K562 (cell line): ENCODE measurements around the gene UFL1. TPM values are rescaled to one million over a fixed set of nuclear protein-coding genes. Genes with fewer than 3 reads are reported as not detected.

Experiments
- C11orf30 ChIP-seq: fragments of 450-650 bp; IDR thresholded peaks from 2 replicates; pipeline ENCODE4 v1.6.1; 2016; ENCODE audit warnings: low read depth, mild to moderate bottlenecking
- CBX8 ChIP-seq: fragments of 200-600 bp; sonication (generic); IDR thresholded peaks from 2 replicates; pipeline ENCODE4 v1.6.1; 2012; ENCODE audit warnings: borderline replicate concordance, mixed run types, low read depth, mild to moderate bottlenecking, moderate library complexity, mixed read lengths, low read length, control low read depth, inconsistent platforms; ENCODE audit not compliant: poor library complexity, severe bottlenecking; ENCODE audit errors: extremely low read depth
- EGR1 ChIP-seq: fragments of 450-650 bp; conservative IDR thresholded peaks from 2 replicates; pipeline ENCODE4 v1.6.1; 2017; ENCODE audit warnings: mild to moderate bottlenecking
- FIP1L1 ChIP-seq: fragments of 200-400 bp; formaldehyde crosslinking; IDR thresholded peaks from 2 replicates; pipeline ENCODE4 v1.6.1; 2018; ENCODE audit warnings: mild to moderate bottlenecking, low read depth, low read length; ENCODE audit not compliant: poor library complexity, severe bottlenecking
- FOXP4 ChIP-seq: sonication (generic); formaldehyde crosslinking; IDR thresholded peaks from 2 replicates; pipeline ENCODE4 v1.8.0; 2022; ENCODE audit warnings: mild to moderate bottlenecking, missing genetic modification reagents, borderline replicate concordance
- GTF2F1 ChIP-seq: IDR thresholded peaks from 2 replicates; pipeline ENCODE4 v1.6.1; 2011; ENCODE audit warnings: low read depth, low read length, improper control_type of control experiment
- MAZ ChIP-seq, 2 experiments: fragments of 450-650 bp in 1 of 2; sonication (generic) in 1 of 2; formaldehyde crosslinking; IDR thresholded peaks in 1 of 2; conservative IDR thresholded peaks in 1 of 2; 2 replicates each; pipeline versions ENCODE4 v1.4.0 to v1.5.0; 2020; ENCODE audit warnings: mild to moderate bottlenecking in 1 of 2, missing genetic modification reagents in 1 of 2
- NFIC ChIP-seq: fragments of 450-650 bp; IDR thresholded peaks from 2 replicates; pipeline ENCODE4 v1.6.1; 2017; ENCODE audit warnings: mild to moderate bottlenecking, inconsistent platforms
- POLR2B ChIP-seq: fragments of 450-650 bp; IDR thresholded peaks from 2 replicates; pipeline ENCODE4 v1.6.1; 2018; ENCODE audit warnings: low read depth; ENCODE audit not compliant: partially characterized antibody
- RBM34 ChIP-seq: fragments of 200-400 bp; formaldehyde crosslinking; IDR thresholded peaks from 2 replicates; pipeline ENCODE4 v1.6.1; 2018; ENCODE audit warnings: low read length, borderline replicate concordance; ENCODE audit not compliant: insufficient read depth
- YY1 ChIP-seq, 3 experiments: IDR thresholded peaks; 2 replicates each; pipeline ENCODE4 v1.6.1; 2011; ENCODE audit warnings: low read length in 2 of 3, mild to moderate bottlenecking in 2 of 3, moderate library complexity in 2 of 3, borderline replicate concordance in 1 of 3, control low read depth in 1 of 3, low read depth in 1 of 3; ENCODE audit not compliant: insufficient read depth in 3 of 3, insufficient replicate concordance in 2 of 3, control insufficient read depth in 1 of 3, insufficient read length in 1 of 3; ENCODE audit errors: extremely low read depth in 1 of 3
- ZBTB43 ChIP-seq: sonication (generic); formaldehyde crosslinking; IDR thresholded peaks from 2 replicates; pipeline ENCODE4 v1.8.0; 2023; ENCODE audit warnings: mild to moderate bottlenecking, missing genetic modification reagents
- ZFP30 ChIP-seq: fragments of 250-450 bp; sonication (Bioruptor Pico); IDR thresholded peaks from 2 replicates; pipeline ENCODE4 v1.8.0; 2022; ENCODE audit warnings: moderate library complexity, mild to moderate bottlenecking, inconsistent platforms, borderline replicate concordance
- ZNF584 ChIP-seq: fragments of 200-800 bp; sonication (Bioruptor generic); IDR thresholded peaks from 2 replicates; pipeline ENCODE4 v1.6.1; 2016; ENCODE audit warnings: low read depth, mild to moderate bottlenecking, missing genetic modification characterization, missing compliant biosample characterization
- ZNF778 ChIP-seq: fragments of 450-650 bp; formaldehyde crosslinking; IDR thresholded peaks from 2 replicates; pipeline ENCODE4 v1.4.0; 2020; ENCODE audit warnings: mild to moderate bottlenecking, moderate library complexity
- polyA plus RNA-seq, 8 experiments: library from polyadenylated mRNA; depleted of rRNA in 4 of 8; stranded (reverse) in 5 of 8; unstranded in 3 of 8; fragments of >200 nt; fragmentation: Nextera tagmentation in 2 of 8; fragmentation: Illumina TruSeq in 1 of 8; extraction: Ambion mirVana in 2 of 8; extraction: Trizol in 1 of 8; gene quantifications; 2 replicates each; pipeline versions ENCODE4 v1.2.1 to v1.2.3, GENCODE V29; 2011 to 2014; ENCODE audit warnings: inconsistent platforms in 1 of 8, missing spikeins in 1 of 8
- total RNA-seq, 7 experiments: library from RNA; depleted of rRNA in 6 of 7; stranded (reverse); fragments of >200 nt in 6 of 7; fragmentation: Illumina TruSeq in 2 of 7; extraction: Trizol in 2 of 7; gene quantifications; 2 replicates each; pipeline versions ENCODE4 v1.2.1 to v1.2.3, GENCODE V29; 2011 to 2021; ENCODE audit warnings: low replicate concordance in 1 of 7
- TF ChIP-seq, protein P1 (sequence below): fragments of 250-450 bp; sonication (Bioruptor Pico); IDR thresholded peaks from 2 replicates; pipeline ENCODE4 v1.5.1; 2021; ENCODE audit warnings: mild to moderate bottlenecking

The UFL1 gene
- total and polyA plus RNA-seq, 9 of the 15 experiments (the other 6 are each of a cell fraction or from before 2014, with no cell fraction given), result 10.9 to 23.1 (median 18.3) TPM

DNA sequence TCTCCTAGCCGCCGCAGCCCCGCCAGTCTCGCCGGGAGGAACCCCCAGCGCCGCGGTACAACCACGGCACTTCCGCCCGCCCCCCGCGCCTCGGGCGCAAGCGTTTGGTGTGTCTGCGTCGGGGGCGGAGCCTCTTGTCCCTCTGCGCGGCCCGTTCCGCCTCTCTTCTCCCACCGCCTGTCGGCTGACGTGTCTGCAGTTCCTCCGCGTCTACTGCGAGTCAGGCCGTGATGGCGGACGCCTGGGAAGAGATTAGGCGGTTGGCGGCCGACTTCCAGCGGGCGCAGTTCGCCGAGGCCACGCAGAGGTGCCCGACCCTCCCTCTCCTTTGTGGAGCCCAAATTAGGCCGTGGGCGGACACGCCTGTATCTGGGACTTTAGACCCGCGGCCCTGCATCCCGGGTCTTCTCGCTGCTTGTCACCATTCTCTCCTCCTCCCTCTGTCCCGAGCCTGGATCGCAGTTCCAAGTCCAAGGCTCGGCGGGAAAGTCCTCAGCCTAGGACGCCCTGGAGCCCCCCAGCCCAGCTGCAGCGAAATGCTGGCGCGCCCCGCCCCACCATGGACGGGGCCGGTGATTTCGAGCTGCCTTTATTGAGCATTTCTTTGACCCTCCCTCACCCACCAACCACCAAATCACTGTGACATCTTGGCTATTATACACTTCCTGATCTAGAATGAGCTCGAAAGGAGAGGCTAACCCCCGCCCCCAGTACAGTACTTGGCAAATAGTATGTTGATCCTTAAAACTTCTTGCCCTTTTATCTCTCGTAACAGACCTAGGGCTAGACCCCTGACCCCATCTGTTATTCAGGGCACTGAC is at the start of gene UFL1 (continued):
- TF ChIP-seq FOXP4 (0 out of 2 replicates have a peak, but pooled peaks have one; percentile 79), ZBTB43 (peak; percentile 84; the same call in 1 of the 2 replicates), RBM34 (no peak), ZNF778 (CRISPR knock-in tag) (no peak), ZFP30 (no peak), CBX8 (no peak), ZNF584 (no peak), EGR1 (peak; percentile 82), FIP1L1 (peak; percentile 82), YY1 (IDR thresholded peaks at IDR 0.05; ENCODE audit: borderline replicate concordance in 1 of 3, control insufficient read depth in 1 of 3, extremely low read depth in 1 of 3, insufficient read depth in 3 of 3, insufficient read length in 1 of 3, insufficient replicate concordance in 2 of 3, low read depth in 1 of 3, low read length in 2 of 3) (peak; percentile 66 to 96 (median 88)), NFIC (peak; percentile 41), GTF2F1 (peak; percentile 83; the same call in 1 of the 2 replicates), MAZ (CRISPR knock-in tag; conservative IDR thresholded peaks at IDR 0.05 in 1 of 2, IDR thresholded peaks at IDR 0.05 in 1 of 2) (peak in 1 of 2 experiments; percentile 79; a peak in 3 of 4 replicates), POLR2B (peak; percentile 94), C11orf30 (peak; percentile 57; the same call in 1 of the 2 replicates)
- TF ChIP-seq, protein P1, sequence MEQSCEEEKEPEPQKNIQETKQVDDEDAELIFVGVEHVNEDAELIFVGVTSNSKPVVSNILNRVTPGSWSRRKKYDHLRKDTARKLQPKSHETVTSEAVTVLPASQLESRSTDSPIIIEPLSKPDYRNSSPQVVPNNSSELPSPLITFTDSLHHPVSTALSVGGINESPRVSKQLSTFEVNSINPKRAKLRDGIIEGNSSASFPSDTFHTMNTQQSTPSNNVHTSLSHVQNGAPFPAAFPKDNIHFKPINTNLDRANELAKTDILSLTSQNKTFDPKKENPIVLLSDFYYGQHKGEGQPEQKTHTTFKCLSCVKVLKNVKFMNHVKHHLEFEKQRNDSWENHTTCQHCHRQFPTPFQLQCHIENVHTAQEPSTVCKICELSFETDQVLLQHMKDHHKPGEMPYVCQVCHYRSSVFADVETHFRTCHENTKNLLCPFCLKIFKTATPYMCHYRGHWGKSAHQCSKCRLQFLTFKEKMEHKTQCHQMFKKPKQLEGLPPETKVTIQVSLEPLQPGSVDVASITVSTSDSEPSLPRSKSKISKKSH (CRISPR knock-in tag), result no peak
